ENCODE data around the gene CELF1.
A peak's percentile ranks its signal among the peaks of the same experiment; 100 is the strongest.

The CELF1 gene

GRCh38 chr11:47443028-47443700, 109.8 kb downstream of the CELF1 start:
- DNase-seq, result no peak

- no peak for DNase-seq
Measured at GRCh38 chr11:47442514-47442913, 110.4 kb downstream of the CELF1 start.

- DNase-seq, result no peak
Measured at GRCh38 chr11:47441421-47441820, 111.5 kb downstream of the CELF1 start.

GRCh38 chr11:47440054-47440476, 112.9 kb downstream of the CELF1 start:
- DNase-seq, result no peak

DNA sequence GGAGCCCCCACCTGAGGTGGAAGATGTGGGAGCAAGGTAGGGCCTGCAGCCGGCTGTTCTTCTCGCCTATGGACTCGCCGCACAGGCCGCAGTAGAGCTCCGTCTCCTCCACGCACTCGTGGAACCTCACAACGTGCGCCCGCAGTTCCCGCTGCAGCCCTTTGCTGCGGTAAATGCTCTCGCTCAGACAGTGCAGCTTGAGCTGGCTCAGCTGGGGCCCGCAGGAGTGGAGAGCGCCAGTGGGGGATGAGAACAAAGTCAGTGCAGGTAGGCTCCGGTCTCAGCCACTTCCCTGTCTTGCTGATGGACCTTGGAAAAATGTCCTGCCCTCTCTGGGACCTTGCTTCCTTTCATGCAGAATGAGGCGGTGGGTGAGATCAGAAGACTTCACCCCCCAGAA, 114.2 kb downstream of the CELF1 start:
- no peak for DNase-seq

DNA sequence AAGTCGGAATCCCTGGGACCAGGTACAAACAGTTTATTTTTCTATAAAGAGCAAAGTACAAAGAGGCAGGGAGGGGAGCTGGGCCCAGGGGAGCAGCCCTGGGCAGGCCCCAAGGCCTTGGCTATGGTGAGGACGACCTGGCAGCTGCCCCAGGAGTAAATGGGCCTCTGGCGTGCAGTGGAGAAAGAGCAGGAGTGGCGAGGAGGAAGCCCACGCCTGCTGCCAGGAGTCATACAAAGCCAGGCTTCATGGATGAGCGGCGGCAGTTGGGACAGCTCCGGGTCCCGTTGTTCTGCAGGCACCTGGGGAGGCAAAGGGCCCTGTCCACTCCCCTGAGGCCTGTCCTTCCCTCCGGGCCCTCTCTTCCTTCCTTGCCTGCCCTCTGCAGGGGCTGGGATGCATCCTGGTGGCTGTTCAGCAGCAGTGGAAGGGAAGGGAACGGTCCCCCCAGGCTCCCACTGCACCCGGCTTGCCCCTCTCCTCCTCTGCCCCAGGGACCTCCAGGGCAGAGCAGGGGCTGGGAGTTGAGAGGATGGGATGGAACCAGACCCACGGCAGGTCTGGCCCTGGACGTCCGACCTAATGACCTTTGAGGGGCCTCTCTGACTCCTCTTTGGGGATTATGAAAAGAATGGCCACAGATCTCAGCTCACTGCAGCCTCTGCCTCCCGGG, 115.0 kb downstream of the CELF1 start:
- no peak for DNase-seq

DNA sequence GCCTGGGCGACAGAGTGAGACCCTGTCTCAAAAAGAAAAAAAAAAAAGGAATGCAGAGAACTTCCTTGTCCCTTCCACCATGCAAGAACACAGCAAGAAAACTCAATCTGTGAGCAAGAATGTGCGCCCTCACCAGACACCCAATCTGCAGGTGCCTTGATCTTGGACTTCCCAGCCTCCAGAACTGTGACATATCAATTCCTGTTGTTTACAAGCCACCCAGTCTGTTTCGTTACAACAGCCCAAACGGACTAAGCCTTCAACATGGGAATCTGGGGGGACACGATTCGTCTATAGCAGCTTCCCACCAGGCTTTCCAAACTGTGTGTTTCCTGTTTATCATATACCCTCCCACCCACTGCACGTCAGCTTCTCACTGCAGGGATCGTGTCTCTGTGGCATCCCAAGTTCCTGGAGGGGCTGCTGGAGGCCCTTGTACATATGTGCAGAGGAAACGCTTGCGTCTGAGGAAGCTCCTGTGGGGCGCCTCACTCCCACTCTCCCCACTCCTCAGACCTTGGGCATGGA, 115.7 kb downstream of the CELF1 start:
- DNase-seq, result no peak

DNA sequence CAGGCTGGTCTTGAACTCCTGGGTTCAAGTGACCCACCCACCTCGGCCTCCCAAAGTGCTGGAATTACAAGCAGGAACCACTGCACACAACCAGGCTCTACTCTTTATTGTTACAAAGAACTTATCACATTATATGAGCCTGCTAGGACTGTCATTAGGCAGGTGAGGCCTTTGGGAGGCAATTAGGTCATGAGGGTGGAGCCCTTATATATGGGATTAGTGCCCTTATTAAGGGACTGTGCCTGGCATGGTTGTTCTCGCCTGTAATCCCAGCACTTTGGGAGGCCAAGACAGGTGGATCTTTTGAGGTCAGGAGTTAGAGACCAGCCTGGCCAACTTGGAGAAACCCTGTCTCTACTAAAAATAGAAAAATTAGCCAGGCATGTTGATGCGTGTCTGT, 116.2 kb downstream of the CELF1 start:
- no peak for DNase-seq

GRCh38 chr11:47435687-47436086, 117.2 kb downstream of the CELF1 start:
- DNase-seq, result no peak

GRCh38 chr11:47434011-47434786, 118.7 kb downstream of the CELF1 start:
- DNase-seq, result no peak

DNA sequence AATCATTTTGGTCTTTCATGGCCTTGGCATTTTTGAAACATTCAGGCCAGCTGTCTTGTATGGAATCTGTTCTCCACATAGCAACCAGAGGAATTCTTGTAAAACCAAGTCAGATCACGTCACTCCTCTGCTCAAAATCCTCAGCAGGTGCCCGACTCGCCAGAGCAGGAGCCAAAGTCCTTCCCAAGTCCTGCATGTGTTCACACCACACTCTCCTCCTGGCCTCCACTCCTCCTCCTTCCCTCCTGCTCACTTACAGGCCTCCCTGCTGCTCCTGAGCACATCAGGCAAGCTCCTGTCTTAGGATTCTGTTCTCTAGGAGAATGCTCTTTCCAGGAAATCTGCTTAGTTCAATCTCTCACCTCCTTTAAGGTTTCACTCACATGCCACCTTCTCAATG, 119.8 kb downstream of the CELF1 start:
- no peak for DNase-seq

DNA sequence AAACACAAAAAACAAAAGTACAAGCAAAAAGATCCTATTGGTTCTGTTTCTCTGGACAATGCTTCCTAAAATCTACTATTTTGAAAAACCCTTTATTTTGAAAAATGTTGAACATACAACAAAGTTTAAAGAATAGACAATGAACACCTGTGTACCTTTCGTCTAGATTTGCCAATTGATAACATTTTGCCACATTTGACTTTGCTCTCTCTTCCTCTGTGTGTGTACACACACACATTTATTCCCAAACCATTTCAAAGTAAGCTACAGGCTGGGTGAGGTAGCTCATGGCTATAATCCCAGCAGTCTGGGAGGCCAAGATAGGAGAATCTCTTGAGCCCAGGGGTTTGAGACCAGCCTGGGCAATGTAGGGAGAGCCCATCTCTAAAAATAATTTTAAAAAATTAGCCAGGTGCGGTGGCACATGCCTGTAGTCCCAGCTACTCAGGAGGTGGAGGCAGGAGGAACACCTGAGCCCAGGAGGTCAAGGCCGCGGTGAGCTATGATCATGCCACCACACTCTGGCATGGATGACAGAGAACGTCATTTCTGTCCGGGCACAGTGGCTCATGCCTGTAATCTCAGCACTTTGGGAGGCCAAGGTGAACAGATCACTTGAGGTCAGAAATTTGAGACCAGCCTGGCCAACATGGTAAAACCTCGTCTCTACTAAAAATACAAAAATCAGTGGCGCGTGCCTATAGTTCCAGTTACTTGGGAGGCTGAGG, 121.4 kb downstream of the CELF1 start:
- DNase-seq, result no peak

- no peak for DNase-seq
Measured at GRCh38 chr11:47430524-47430923, 122.4 kb downstream of the CELF1 start.

GRCh38 chr11:47426062-47426956, 126.6 kb downstream of the CELF1 start, which contains the start of gene PSMC3:
Gene PSMC3, minus strand, starts transcription at chr11:47426439. Its CDS starts 160 bp downstream, at chr11:47426279.
- peak; percentile 99 for DNase-seq

- peak; percentile 61 for DNase-seq
Measured at GRCh38 chr11:47425611-47426010, 127.3 kb downstream of the CELF1 start.

- DNase-seq, result no peak
Measured at GRCh38 chr11:47418454-47419259, 134.3 kb downstream of the CELF1 start.

DNA sequence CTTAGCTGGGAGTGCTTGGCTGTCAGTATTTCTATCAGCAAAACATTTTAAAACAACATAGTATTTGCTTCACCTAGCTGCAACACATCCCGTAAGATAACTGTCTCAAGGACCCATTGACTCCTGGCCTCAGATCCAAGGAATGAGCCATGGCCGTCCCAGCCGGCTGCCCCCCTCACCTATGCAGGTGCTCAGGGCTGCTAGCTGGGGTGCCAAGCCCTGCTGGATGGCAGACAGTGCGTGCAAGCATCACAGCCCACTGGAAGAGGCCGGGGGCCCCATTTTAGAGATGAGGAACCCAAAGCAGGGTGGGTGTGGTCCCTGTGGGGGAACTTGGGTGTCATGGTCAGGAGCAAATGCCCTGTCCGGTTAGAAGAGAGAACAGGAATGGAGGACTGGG, 135.2 kb downstream of the CELF1 start:
- DNase-seq, result no peak

DNA sequence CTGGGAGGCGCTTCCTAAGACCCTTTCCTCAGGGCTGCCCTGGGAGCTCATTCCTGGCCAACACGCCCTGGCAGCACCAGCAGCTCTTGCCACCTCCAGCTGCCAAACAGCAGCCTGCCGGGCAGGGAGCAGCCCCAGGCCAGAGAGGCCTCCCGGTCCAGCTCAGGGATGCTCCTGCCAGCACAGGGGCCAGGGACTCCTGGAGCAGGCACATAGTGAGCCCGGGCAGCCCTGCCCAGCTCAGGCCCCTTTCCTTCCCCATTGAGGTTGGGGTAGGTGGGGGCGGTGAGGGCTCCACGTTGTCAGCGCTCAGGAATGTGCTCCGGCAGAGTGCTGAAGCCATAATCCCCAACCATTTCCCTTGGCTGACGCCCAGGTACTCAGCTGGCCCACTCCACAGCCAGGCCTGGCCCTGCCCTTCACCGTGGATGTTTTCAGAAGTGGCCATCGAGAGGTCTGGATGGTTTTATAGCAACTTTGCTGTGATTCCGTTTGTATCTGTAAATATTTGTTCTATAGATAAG, 136.9 kb downstream of the CELF1 start:
- DNase-seq, result peak; percentile 56

Data from activated CD8-positive, alpha-beta memory T cell treated with anti-CD3 and anti-CD28 coated beads, Interleukin-2, amount 50 U/mL, for 48 hours (primary cell).